H9 (cell line): ENCODE data around the gene AMMECR1L. TPM values are rescaled to one million over a fixed set of nuclear protein-coding genes. Genes with fewer than 3 reads are reported as not detected.

Experiments
- DNase-seq: peaks from one replicate; pipeline ENCODE4 v3.0.0-alpha.2; 2017
- H2AFZ ChIP-seq: one replicate; pipeline ENCODE4 v1.6.1; 2013; ENCODE audit warnings: mild to moderate bottlenecking, low read length, control low read depth, moderate library complexity
- H2AK5ac ChIP-seq: 2 replicates; pipeline ENCODE4 v1.6.1; 2013; ENCODE audit warnings: low read length, control low read depth, mixed read lengths; ENCODE audit not compliant: insufficient read length
- H2BK120ac ChIP-seq: one replicate; pipeline ENCODE4 v1.6.1; 2013; ENCODE audit warnings: low read depth, mild to moderate bottlenecking, low read length, control low read depth, inconsistent platforms; ENCODE audit not compliant: poor library complexity, severe bottlenecking
- H2BK12ac ChIP-seq: 2 replicates; pipeline ENCODE4 v1.6.1; 2013; ENCODE audit warnings: low read length, control low read depth, mixed read lengths, low read depth; ENCODE audit not compliant: insufficient read length
- H2BK15ac ChIP-seq: 2 replicates; pipeline ENCODE4 v1.6.1; 2013; ENCODE audit warnings: low read depth, low read length, control low read depth
- H2BK20ac ChIP-seq: one replicate; pipeline ENCODE4 v1.6.1; 2013; ENCODE audit warnings: low read depth, mild to moderate bottlenecking, low read length, control low read depth, inconsistent platforms; ENCODE audit not compliant: poor library complexity, severe bottlenecking
- H2BK5ac ChIP-seq: 2 replicates; pipeline ENCODE4 v1.6.1; 2013; ENCODE audit warnings: low read length, control low read depth, mixed read lengths; ENCODE audit not compliant: insufficient read length
- H3K14ac ChIP-seq: 2 replicates; pipeline ENCODE4 v1.6.1; 2013; ENCODE audit warnings: low read length, control low read depth; ENCODE audit not compliant: insufficient read depth
- H3K18ac ChIP-seq: 2 replicates; pipeline ENCODE4 v1.6.1; 2013; ENCODE audit warnings: low read depth, mild to moderate bottlenecking, mixed read lengths, low read length, control low read depth; ENCODE audit not compliant: insufficient read length
- H3K23ac ChIP-seq: 2 replicates; pipeline ENCODE4 v1.6.1; 2013; ENCODE audit warnings: low read length, control low read depth, mixed read lengths, low read depth; ENCODE audit not compliant: insufficient read length
- H3K23me2 ChIP-seq: 2 replicates; pipeline ENCODE4 v1.6.1; 2013; ENCODE audit warnings: low read depth, mild to moderate bottlenecking, mixed read lengths, low read length, control low read depth; ENCODE audit not compliant: insufficient read length, poor library complexity, severe bottlenecking
- H3K27ac ChIP-seq: 2 replicates; pipeline ENCODE4 v1.5.1; 2013; ENCODE audit warnings: low read length, control low read depth, mixed read lengths, low read depth; ENCODE audit not compliant: insufficient read length
- H3K27me3 ChIP-seq: 2 replicates; pipeline ENCODE4 v1.6.1; 2013; ENCODE audit warnings: low read length, control low read depth, inconsistent platforms; ENCODE audit not compliant: insufficient read depth
- H3K4ac ChIP-seq: 2 replicates; pipeline ENCODE4 v1.6.1; 2013; ENCODE audit warnings: low read depth, mild to moderate bottlenecking, control low read depth, inconsistent platforms, low read length, moderate library complexity
- H3K4me1 ChIP-seq: 2 replicates; pipeline ENCODE4 v1.6.1; 2013; ENCODE audit warnings: low read length, control low read depth, inconsistent platforms; ENCODE audit not compliant: insufficient read depth
- H3K4me2 ChIP-seq: 2 replicates; pipeline ENCODE4 v1.6.1; 2013; ENCODE audit warnings: low read length, control low read depth, mixed read lengths; ENCODE audit not compliant: insufficient read length, insufficient read depth
- H3K56ac ChIP-seq: 2 replicates; pipeline ENCODE4 v1.6.1; 2013; ENCODE audit warnings: low read depth, mild to moderate bottlenecking, mixed read lengths, low read length, control low read depth; ENCODE audit not compliant: insufficient read length
- H3K79me1 ChIP-seq: 2 replicates; pipeline ENCODE4 v1.6.1; 2013; ENCODE audit warnings: low read depth, mild to moderate bottlenecking, moderate library complexity, low read length, control low read depth, inconsistent platforms; ENCODE audit not compliant: insufficient read depth, poor library complexity, severe bottlenecking
- H3K79me2 ChIP-seq: 2 replicates; pipeline ENCODE4 v1.6.1; 2013; ENCODE audit warnings: low read length, control low read depth, inconsistent platforms; ENCODE audit not compliant: insufficient read depth
- H3K9ac ChIP-seq: 2 replicates; pipeline ENCODE4 v1.6.1; 2013; ENCODE audit warnings: low read length, control low read depth, mixed read lengths; ENCODE audit not compliant: insufficient read length; ENCODE audit errors: extremely low read depth
- H3K9me3 ChIP-seq: one replicate; pipeline ENCODE4 v1.6.1; 2013; ENCODE audit warnings: low read depth, low read length, inconsistent platforms; ENCODE audit not compliant: control insufficient read depth
- H3T11ph ChIP-seq: one replicate; pipeline ENCODE4 v1.6.1; 2013; ENCODE audit warnings: mild to moderate bottlenecking, low read length, control low read depth, inconsistent platforms
- H4K20me1 ChIP-seq: one replicate; pipeline ENCODE4 v1.6.1; 2013; ENCODE audit not compliant: control insufficient read depth, insufficient read length, insufficient read depth
- H4K5ac ChIP-seq: 2 replicates; pipeline ENCODE4 v1.6.1; 2013; ENCODE audit warnings: low read depth, mild to moderate bottlenecking, mixed read lengths, low read length, control low read depth; ENCODE audit not compliant: insufficient read length
- H4K8ac ChIP-seq: replicated peaks from 2 replicates; pipeline ENCODE4 v1.6.1; 2013; ENCODE audit warnings: low read length, control low read depth, mixed read lengths, low read depth; ENCODE audit not compliant: insufficient read length
- H4K91ac ChIP-seq: 2 replicates; pipeline ENCODE4 v1.6.1; 2013; ENCODE audit warnings: low read depth, mild to moderate bottlenecking, moderate library complexity, mixed read lengths, low read length, control low read depth; ENCODE audit not compliant: insufficient read length
- H3K27ac Mint-ChIP-seq, 3 experiments: 2 replicates in 2 of 3; 3 replicates in 1 of 3; pipeline ENCODE4 v1.8.0; 2020 to 2021; ENCODE audit warnings: mixed read lengths in 3 of 3, mild to moderate bottlenecking in 1 of 3, moderate library complexity in 1 of 3
- H3K27me3 Mint-ChIP-seq: 2 replicates; pipeline ENCODE4 v1.8.0; 2021; ENCODE audit warnings: low read depth, mild to moderate bottlenecking, moderate library complexity, mixed read lengths
- H3K36me3 Mint-ChIP-seq, 3 experiments: 2 replicates in 2 of 3; 3 replicates in 1 of 3; pipeline ENCODE4 v1.8.0; 2020 to 2021; ENCODE audit warnings: low read depth in 3 of 3, mixed read lengths in 3 of 3; ENCODE audit not compliant: insufficient read depth in 1 of 3
- H3K4me1 Mint-ChIP-seq, 2 experiments: 2 replicates each; pipeline ENCODE4 v1.8.0; 2020; ENCODE audit warnings: mixed read lengths in 2 of 2
- H3K4me3 Mint-ChIP-seq, 2 experiments: 2 replicates in 1 of 2; 3 replicates in 1 of 2; pipeline ENCODE4 v1.8.0; 2020 to 2021; ENCODE audit warnings: mild to moderate bottlenecking in 2 of 2, mixed read lengths in 2 of 2, moderate library complexity in 1 of 2
- H3K9me3 Mint-ChIP-seq, 2 experiments: 2 replicates in 1 of 2; 3 replicates in 1 of 2; pipeline ENCODE4 v1.8.0; 2020; ENCODE audit warnings: mild to moderate bottlenecking in 2 of 2, mixed read lengths in 2 of 2, moderate library complexity in 1 of 2
- WGBS: extraction: QIAGEN DNeasy Blood & Tissue Kit; methylation state at CpG from one replicate; pipeline ENCODE4 v1.1.7; 2013; ENCODE audit warnings: missing lambda C conversion rate, low lambda C conversion rate, mixed read lengths; ENCODE audit not compliant: insufficient read length; ENCODE audit errors: extremely low coverage; 5-methylcytosine and 5-hydroxymethylcytosine counted together
- total RNA-seq: library from RNA; stranded (reverse); gene quantifications from 2 replicates; pipeline ENCODE4 v1.2.1, GENCODE V29; 2021
- TF ChIP-seq, protein P1 (sequence below): fragments of 200-600 bp; sonication (generic); conservative IDR thresholded peaks from 3 replicates; pipeline ENCODE4 v1.8.0; 2021; ENCODE audit warnings: antibody characterized with exemption, mild to moderate bottlenecking

The AMMECR1L gene
- total RNA-seq, 1 experiment from 2014 or later = 20.0 TPM

DNA sequence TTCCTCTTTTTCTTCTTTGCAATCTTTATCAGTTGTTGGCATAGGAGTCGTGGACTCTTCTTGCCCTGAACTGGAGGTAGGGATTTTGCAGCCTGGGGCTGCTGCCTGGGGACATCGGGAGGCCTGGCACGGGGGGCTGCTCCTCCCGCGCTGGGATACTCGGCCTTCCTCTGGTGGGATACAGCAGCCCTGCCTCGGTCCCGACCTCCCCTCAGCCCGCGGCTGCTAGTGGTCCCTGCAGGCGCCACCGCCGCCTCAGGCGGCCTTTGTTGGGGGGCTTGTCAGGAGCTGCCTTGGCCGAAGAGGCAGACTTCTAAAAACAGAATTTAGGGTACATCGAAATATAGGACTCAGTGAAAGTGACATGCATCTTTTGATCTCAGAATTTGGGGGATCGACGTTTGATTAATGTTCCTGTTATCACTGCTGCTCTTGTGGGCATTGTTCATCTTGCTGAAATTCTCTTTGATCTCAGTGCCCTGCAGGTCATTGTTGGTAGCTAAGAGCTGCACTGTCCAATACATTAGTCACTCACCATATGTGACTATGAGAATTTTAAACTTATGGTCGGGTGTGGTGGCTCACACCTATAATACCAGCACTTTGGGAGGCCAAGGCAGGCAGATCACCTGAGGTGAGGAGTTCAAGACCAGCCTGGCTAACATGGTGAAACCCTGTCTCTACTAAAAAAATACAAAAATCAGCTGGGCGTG is 44.1 kb downstream of the AMMECR1L start:
- H3K18ac ChIP-seq = no peak overlapping the region
- Mint-ChIP-seq H3K9me3 (no peaks in the 10 kb centered on the region), H3K27ac (no peak overlapping the region), H3K36me3 (peaks cover 13 to 18% (median 18%) of the 10 kb centered on the region in 3 experiments; a peak in 6 of 7 replicates), H3K27me3 (no peaks in the 10 kb centered on the region; the same call in 1 of the 2 replicates), H3K4me1 (no peaks in the 10 kb centered on the region), H3K4me3 (no peak overlapping the region)
- no peaks in the 10 kb centered on the region for H3K4me1 ChIP-seq
- H3K23me2 ChIP-seq = no peaks in the 10 kb centered on the region
- H4K20me1 ChIP-seq = no peaks in the 10 kb centered on the region
- no peak overlapping the region for H2BK120ac ChIP-seq
- no peak overlapping the region for H3K9ac ChIP-seq
- no peak overlapping the region for H4K91ac ChIP-seq
- no peak overlapping the region for H2BK20ac ChIP-seq
- no peak overlapping the region for H3K4ac ChIP-seq
- H3K9me3 ChIP-seq = no peaks in the 10 kb centered on the region
- H3K14ac ChIP-seq = no peak overlapping the region
- H2AK5ac ChIP-seq = no peak overlapping the region
- no CpG with 5 or more reads among the region's 20 CpGs for WGBS
- H2BK15ac ChIP-seq = no peak overlapping the region
- H3K4me2 ChIP-seq = no peak overlapping the region
- H3T11ph ChIP-seq = no peak overlapping the region
- TF ChIP-seq, protein P1, sequence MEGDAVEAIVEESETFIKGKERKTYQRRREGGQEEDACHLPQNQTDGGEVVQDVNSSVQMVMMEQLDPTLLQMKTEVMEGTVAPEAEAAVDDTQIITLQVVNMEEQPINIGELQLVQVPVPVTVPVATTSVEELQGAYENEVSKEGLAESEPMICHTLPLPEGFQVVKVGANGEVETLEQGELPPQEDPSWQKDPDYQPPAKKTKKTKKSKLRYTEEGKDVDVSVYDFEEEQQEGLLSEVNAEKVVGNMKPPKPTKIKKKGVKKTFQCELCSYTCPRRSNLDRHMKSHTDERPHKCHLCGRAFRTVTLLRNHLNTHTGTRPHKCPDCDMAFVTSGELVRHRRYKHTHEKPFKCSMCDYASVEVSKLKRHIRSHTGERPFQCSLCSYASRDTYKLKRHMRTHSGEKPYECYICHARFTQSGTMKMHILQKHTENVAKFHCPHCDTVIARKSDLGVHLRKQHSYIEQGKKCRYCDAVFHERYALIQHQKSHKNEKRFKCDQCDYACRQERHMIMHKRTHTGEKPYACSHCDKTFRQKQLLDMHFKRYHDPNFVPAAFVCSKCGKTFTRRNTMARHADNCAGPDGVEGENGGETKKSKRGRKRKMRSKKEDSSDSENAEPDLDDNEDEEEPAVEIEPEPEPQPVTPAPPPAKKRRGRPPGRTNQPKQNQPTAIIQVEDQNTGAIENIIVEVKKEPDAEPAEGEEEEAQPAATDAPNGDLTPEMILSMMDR = no peak
- no peak for DNase-seq
- no peak overlapping the region for H2AFZ ChIP-seq
- no peak overlapping the region for H2BK12ac ChIP-seq
- H3K56ac ChIP-seq = no peak overlapping the region
- H2BK5ac ChIP-seq = no peak overlapping the region
- H3K79me1 ChIP-seq = no peaks in the 10 kb centered on the region
- no peak overlapping the region for H3K23ac ChIP-seq
- no peaks in the 10 kb centered on the region for H3K79me2 ChIP-seq
- H3K27me3 ChIP-seq = no peaks in the 10 kb centered on the region
- H4K8ac ChIP-seq = no peak overlapping the region
- no peak overlapping the region for H4K5ac ChIP-seq
- no peak overlapping the region for H3K27ac ChIP-seq
